HT1080 (cell line): ENCODE results near the gene XRCC1. TPM values are rescaled to one million over a fixed set of nuclear protein-coding genes. Genes with fewer than 3 reads are reported as not detected.
A peak's percentile ranks its signal among the peaks of the same experiment; 100 is the strongest.
"Not testable (repeated sequence)": the region's sequence is repeated elsewhere in the genome, so short reads cannot be mapped to it uniquely, and the experiment has no call there.

ENCODE experiments used
- DNase-seq: peaks from one replicate; pipeline ENCODE4 v3.0.0-alpha.2; 2015; ENCODE audit warnings: low read depth
- total RNA-seq: library from RNA; depleted of rRNA; stranded (reverse); fragments of >200 nt; shearing (Covaris generic); gene quantifications from 2 replicates; pipeline ENCODE4 v1.2.3, GENCODE V29; 2014

The XRCC1 gene
- total RNA-seq, 1 experiment from 2014 or later = 32.5 TPM

GRCh38 chr19:43546581-43546980, 28.7 kb downstream of the XRCC1 start:
- no peak for DNase-seq

- no peak for DNase-seq
Observed at GRCh38 chr19:43545981-43546380, 29.3 kb downstream of the XRCC1 start.

DNA sequence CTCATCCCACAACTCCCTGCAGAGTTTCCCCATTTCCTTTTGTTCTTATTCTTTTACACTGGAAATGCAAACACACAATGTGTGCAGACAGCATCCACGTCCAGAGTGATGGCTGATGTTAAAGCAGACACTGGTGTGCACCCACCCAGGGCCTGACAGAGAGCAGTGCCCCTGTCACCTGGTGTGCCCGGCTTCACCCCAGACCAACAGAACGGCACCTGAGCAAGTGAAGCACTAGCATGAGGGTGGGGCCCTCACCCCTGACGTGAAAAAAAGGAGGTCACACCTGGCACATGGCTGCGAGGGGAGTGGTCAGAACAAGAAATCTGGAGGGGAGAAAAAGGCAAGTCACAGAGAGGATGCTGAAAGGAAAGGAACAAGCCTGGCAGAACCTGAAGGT, 30.1 kb downstream of the XRCC1 start:
- no peak for DNase-seq

DNA sequence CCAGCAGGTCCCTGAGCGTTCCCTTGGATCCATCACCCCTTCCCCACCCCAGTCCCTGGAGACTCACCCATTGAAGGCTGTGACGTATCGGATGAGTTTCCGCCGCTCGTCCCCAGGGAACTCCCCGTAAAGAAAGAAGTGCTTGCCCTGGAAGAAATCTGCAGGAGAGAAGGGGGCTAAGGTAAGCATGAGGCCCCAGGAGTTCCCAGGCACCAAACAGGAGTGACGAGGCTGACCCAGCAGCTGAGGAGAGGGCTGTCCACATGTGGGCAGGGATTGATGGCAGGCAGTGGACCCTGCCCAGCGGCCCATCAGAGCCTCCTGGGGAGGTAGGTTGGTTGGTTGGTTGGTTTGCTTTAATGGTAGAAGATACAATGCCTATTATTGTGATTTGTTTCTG, 31.2 kb downstream of the XRCC1 start:
- DNase-seq = no peak

GRCh38 chr19:43541920-43542650, 33.2 kb downstream of the XRCC1 start:
- DNase-seq = no peak

DNA sequence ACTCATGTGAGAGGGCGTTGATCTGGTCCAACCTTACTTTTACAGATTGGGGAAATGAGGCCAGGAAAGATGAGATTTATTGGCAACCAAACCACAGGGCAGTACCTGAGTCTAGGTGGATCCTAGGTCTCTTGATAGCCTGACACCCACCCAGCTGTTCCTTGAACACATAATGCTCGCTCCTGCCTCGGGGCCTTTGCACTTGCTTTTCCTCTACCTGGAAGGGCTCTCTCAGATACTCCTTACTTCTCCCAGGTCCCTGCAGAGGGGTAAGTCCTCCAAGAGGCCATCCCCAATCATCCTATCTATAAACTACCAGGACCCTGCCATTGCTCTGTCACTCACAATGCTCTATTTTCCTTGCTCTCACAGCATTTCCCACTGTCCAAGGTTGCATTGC, 34.9 kb downstream of the XRCC1 start:
- DNase-seq = no peak

GRCh38 chr19:43538922-43539321, 36.4 kb downstream of the XRCC1 start:
- DNase-seq = no peak

GRCh38 chr19:43534816-43535761, 40.2 kb downstream of the XRCC1 start:
- DNase-seq = no peak

DNA sequence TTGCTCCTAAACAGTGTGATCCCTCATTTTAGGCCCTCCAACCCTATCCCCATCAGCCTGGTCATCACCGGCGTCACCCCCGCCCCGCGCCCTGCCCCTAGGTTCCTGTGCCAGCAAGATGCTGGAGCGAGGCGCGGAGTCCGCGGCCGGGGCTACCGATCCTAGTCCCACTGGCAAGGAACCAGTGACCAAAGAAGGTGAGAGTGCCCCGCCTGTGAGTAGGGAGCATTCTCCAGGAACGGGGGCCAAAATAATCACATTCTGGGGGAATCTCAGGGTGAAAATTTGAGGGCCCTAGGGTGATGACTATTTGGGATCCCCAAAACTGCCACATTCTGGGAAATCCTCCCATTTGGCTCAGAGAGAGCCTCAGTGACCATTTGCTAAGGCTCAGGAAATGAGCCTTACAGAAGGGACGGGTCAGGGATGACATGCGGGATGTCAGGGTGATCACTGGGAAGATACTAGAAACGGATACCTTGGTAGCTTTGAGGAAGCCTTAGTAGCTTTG, 41.0 kb downstream of the XRCC1 start:
- DNase-seq = no peak

DNA sequence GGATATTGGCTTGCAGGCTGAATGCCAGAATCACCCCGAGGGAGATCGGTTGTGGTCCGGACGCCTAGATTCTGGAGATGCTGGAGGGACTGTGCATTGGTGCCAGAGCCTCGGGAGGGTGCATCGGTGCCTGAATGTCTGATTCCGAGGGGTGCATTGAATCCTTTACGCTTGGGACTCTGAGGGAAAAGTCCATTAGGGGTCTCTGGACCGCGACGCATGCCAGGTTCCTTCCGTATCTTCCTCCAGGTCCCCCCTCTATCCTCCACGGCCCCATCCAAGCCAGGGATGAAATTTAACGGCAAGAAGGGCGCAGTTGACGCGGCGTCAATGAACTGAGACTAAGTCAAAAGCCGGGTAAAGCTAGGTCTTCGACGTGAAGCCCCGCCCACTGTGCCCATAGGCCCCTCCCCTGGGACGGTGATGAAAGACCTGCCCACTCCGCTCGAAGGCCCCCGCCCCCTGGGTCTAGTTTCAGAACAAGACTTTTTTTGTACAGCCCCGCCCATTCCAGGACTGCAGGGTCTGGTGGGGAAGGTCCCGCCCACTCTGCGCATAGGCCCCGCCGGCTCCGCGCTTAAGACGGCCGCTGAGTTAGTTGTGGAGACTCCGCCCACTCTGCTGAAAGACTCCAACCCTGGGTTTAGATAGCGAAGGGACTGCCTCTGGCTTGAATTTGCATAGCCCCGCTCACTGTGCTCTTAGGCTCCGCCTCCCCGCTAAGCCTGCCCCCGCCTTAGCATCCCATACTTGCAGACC, 41.6 kb downstream of the XRCC1 start:
- peak; percentile 36 for DNase-seq

DNA sequence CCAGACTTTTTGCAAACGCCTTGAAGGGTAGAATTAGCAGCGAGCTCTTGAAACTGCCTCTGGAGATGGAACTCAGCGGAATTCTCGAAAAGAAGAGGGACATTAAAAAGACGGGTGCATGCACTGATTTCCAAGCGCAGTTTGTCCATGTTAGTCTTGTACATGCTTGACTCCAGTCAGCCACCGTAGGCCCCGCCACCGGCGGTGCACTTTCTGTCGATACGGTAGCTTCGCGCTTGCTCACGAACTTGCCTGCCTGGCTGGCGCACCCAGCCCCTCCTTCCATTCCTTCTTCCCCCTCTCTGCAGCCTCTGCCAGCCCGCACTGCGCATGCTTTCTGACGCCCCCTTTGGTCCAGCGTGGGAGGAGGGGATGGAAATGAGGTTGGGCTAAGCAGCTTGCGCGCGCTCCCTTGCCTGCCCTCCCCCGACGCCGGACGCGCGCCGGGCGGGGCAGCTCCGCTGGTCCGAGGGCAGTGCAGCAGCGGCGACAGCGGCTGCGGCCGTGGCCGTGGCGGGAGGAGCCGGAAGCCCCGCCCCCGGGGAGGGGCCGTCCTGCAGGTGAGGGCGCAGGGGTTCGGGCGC, 42.3 kb downstream of the XRCC1 start, which contains the start of gene ZNF575:
Gene ZNF575, plus strand, starts transcription at position 227 of the 584 bp plus-strand sequence. CDS start 1,235 bp downstream, outside the sequence.
- DNase-seq = peak; percentile 82

GRCh38 chr19:43532571-43532961, 42.8 kb downstream of the XRCC1 start:
- peak; percentile 39 for DNase-seq

DNA sequence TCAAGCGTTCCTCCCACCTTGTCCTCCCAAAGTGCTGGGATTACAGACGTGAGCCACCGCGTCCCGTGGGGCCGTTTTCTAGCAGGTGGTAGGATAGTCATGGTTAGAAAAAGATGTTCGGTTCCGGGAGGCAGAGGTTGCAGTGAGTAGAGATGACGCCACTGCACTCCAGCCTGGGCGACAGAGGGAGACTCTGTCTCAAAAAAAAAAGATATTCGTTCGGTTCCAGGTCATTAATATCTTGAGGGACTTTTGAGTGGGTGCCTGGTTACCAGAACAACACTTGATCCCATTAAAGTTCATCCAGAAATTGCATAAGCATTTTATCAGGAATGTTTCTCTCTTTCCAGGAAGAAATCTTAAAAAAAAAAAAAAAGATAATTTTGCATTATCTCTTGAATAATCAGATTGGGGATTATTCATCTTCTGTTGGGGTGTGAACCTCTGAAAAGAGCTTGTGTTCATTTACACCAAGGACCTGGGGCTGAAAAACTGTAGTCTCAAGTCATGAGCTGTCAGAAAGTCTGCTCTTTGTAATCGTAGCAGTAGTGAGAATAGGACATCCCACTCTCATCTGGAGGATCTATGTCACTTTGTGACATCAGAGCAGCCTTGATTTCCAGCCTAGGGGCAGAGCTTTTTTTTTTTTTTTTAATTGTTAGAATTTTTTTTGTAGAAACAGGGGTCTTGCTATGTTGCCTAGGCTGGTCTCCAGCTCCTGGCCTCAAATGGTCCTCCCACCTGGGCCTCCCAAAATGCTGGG, 47.3 kb downstream of the XRCC1 start:
- no peak for DNase-seq

DNA sequence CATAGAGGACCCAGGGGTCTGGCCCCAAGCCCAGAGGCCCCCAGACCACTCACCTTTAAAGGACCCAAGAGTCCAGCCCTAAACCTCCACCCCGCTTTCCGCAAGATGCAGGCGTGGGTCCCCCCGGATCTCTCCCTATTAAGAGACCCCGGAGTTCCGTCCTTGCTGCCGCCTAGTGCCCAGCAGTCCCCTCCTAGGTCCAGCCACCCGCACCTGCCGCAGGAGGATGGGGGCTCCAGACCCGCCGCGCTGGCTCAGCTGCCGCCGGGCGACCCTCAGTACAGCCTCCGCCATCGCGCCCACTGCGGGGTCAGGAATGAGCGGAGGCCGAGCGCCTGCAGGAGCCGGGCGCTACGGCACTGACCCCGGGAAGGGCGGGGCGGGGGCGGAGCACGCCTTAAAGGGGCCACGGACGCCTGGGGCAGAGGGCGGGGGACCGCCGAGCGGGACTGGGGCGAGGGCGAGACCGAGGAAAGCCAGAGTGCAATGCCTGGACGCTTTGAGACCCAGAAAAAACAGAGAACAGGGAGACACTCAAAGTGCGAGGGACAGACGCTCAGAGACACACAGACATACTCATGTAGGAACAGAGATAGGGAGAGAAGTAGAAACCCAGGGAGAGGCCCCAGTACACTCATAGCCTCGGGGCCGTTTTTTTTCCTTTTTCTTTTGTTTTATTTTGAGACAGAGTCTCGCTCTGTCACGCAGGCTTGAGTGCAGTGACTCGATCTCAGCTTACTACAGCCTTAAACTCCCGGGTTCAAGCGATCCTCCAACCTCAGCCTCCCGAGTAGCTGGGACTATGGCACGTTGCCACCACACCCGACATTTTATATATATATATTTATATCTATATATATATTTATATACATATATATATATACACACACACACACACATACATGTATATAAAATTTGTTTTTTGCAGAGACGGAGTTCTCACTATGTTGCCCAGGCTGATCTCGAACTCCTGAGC, 48.2 kb downstream of the XRCC1 start, which contains the start of gene ETHE1:
Gene ETHE1, minus strand, starts transcription at position 318 of the 976 bp plus-strand sequence. Its CDS starts 24 bp downstream, at position 294.
- DNase-seq = peak; percentile 64

GRCh38 chr19:43525836-43526771, 49.2 kb downstream of the XRCC1 start:
- DNase-seq = no peak

- DNase-seq = peak; percentile 71
Observed at GRCh38 chr19:43524922-43525835, 50.1 kb downstream of the XRCC1 start.

- not testable (repeated sequence) for DNase-seq
Observed at GRCh38 chr19:43523696-43524095, 51.6 kb downstream of the XRCC1 start.
